Activated CD4-positive, CD25-positive, alpha-beta regulatory T cell treated with anti-CD3 and anti-CD28 coated beads, Interleukin-2, amount 50 U/mL, for 72 hours (primary cell): ENCODE results near the gene ACSS1.
A peak's percentile ranks its signal among the peaks of the same experiment; 100 is the strongest.
"Not testable (repeated sequence)": the region's sequence is repeated elsewhere in the genome, so short reads cannot be mapped to it uniquely, and the experiment has no call there.

Source experiments
- DNase-seq: peaks from one replicate; pipeline ENCODE4 v3.0.0; 2021

Gene ACSS1

GRCh38 chr20:25008388-25009217 lies 49.3 kb downstream of the ACSS1 start:
- DNase-seq = no peak

GRCh38 chr20:25007491-25008305 lies 50.2 kb downstream of the ACSS1 start:
- peak; percentile 23 for DNase-seq

DNA sequence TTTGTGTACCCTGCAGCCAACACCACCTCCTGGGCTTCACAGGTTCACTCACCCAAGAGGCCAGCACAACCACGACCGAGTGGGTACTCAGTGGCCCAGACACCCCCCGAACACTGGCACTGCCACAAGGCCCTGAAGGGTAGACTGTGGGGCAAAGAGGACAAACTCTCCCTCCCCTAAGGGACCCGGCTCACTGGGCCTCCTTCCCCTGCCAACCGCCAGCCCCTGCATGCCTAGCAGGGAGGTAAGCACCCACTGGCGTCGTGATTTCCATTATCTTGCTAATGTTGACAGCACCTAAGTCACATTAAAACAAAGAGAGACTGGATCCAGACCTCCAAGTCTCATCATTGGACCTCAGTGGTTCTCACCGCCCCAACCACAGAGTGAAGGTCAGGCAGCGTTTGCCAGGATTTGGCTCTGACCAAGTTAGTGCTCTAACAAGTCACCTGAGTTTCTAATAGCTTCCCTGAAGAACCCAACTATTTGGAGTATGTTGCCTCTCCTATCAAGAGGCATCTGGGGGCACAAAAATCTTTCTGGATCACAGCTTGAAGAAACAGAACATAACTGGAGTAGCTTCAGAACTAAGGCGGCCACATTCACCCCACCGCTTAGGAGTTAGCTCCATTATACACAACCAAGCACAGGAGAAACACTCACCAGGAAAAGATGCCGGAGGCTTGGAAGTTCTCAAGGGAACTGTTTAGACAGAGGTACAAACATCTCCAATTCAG lies 51.3 kb downstream of the ACSS1 start:
- peak; percentile 4 for DNase-seq

DNA sequence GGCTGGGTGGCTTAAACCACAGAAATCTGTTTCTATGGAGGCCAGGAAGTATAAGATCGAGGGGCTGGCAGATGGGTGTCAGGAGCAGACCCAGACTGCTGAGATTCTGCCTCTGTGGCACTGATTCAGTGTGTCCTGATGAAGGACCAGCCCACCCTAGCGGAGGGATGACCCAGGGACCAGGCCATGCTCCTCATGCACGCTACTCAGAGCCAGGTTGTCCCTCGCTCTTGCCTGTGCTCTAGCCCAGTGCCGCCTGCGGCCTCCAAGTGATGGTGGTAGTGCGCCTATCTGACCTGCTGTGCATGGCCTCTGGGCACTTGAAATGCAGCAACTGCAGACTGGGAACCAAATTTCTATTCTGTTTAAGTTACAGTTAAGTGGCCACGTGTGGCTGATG lies 52.3 kb downstream of the ACSS1 start:
- DNase-seq = no peak

DNA sequence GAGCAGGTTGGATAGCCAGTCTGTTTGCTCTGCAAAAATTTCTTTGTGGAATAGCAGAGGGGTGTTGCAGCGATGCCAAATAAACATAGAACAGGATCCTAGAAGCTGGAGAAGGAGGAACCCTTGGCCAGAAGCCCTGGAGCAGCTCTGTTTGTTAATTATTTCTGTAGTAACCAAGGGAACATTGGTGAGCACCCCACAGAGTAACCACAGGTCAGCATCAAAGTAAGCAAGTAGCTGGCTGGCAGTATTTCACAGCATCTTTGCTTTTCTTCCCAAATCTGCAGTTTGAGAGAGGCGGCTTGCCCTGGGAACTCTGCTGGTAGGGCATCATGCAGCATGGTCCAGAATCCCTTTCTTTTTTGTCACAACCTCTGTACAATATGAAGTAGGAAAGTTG lies 52.7 kb downstream of the ACSS1 start:
- DNase-seq = peak; percentile 4

GRCh38 chr20:25003002-25003401 lies 54.9 kb downstream of the ACSS1 start:
- DNase-seq = no peak

DNA sequence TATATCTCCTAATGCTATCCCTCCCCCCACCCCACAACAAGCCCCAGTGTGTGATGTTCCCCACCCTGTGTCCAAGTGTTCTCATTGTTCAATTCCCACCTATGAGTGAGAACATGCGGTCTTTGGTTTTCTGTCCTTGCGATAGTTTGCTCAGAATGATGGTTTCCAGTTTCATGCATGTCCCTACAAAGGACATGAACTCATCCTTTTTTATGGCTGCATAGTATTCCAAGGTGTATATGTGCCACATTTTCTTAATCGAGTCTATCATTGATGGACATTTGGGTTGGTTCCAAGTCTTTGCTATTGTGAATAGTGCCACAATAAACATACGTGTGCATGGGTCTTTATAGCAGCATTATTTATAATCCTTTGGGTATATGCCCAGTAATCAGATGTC lies 56.6 kb downstream of the ACSS1 start:
- DNase-seq = not testable (repeated sequence)

- no peak for DNase-seq
Observed at GRCh38 chr20:25000268-25000801, 57.6 kb downstream of the ACSS1 start.

GRCh38 chr20:24999568-24999967 lies 58.4 kb downstream of the ACSS1 start:
- no peak for DNase-seq

GRCh38 chr20:24998631-24999445 lies 59.1 kb downstream of the ACSS1 start:
- DNase-seq = peak; percentile 12

DNA sequence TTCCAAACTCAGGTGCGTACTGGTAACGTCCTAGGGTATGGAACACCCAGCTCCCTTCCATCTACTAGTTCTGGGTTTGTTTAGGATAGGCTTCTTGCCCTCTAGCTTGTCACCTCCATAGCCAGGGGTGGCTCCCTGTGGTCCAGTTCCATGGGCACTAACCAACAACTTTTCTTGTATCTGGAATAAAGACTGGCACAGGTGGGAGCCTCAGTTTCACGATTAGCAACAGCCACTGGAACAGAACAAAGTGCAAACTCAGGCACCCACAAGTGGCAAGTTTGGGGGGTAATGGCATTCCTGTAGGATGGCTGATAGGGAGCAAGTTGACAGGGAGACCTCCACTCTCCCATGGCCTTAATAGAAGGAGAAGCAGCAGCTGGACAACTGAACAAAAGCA lies 59.8 kb downstream of the ACSS1 start:
- peak; percentile 6 for DNase-seq

- peak; percentile 15 for DNase-seq
Observed at GRCh38 chr20:24996449-24997377, 61.2 kb downstream of the ACSS1 start.

DNA sequence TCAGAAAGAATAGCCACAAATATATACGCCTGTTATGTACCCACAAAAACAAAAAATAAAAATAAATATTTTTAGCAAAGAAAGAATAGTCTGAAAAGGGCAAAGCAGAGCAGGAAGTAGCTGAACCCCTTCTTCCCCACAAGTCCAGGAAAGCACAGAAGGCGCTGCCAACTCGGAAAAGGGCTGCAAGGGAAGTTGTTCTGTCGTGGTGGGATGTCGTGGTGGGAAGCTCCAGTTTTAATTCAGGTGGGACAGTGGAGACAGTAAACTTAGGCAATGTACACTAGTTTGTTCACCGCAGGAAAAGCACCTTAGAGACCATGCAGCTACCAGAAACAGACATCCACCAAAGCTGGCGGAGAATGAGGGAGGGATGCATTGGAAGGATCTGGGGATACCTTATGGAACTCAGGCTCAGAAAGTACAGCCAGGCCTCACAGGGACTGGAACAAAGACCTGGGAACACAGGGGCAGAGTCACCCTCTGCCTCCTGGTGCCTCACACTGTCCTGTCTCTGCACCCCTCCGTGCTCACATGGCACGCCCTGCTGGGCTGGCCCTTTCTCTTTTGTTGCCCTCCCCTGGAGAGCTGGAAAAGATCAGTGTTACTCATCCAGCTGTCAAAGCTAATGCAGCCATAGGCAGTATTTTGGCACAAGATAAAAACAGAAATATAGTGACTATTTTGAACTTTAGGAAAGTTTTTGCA lies 62.0 kb downstream of the ACSS1 start:
- DNase-seq = peak; percentile 13

DNA sequence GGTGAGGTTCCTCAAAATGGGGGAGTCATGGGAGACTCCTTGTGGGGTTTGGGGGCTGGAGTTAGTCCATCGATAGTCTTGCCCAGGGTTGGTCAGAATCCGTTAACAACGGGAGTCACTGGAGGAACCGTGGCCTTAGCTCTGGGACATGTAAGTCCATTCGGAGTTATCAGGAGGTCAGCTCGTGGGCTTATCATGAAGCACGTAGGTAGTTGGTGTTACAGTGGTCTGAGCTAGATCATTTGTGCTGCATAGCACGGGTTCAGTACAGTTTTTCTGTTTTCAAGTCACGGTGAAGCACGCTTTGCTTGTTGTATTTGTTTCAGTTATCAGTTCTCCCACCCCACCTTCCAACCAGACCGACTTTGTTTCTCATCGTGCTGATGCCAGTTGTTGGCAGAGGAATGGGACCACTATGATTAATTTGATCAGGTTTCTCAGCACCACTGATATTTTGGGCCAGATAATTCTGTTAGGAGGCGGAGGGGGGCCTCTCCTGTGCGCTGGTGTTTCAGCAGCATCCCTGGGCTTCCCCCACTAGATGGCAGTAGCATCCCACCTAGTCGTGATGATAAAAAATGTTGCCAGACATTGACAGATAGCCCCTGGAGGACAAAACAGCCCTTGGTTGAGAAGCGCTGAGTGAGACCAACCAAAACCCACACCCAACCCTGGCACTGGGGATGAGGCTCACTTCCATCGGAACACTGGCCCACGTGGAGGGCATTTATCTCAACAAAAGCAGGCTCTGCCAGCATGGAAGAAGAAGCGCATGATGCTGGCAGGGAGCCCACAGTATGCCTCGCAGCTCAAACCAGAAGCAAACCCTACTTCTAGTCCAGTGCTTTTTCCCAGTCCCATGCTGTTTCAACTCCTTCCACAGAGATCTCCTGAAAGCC lies 63.2 kb downstream of the ACSS1 start:
- peak; percentile 75 for DNase-seq

- DNase-seq = no peak
Observed at GRCh38 chr20:24994186-24994465, 63.8 kb downstream of the ACSS1 start.

DNA sequence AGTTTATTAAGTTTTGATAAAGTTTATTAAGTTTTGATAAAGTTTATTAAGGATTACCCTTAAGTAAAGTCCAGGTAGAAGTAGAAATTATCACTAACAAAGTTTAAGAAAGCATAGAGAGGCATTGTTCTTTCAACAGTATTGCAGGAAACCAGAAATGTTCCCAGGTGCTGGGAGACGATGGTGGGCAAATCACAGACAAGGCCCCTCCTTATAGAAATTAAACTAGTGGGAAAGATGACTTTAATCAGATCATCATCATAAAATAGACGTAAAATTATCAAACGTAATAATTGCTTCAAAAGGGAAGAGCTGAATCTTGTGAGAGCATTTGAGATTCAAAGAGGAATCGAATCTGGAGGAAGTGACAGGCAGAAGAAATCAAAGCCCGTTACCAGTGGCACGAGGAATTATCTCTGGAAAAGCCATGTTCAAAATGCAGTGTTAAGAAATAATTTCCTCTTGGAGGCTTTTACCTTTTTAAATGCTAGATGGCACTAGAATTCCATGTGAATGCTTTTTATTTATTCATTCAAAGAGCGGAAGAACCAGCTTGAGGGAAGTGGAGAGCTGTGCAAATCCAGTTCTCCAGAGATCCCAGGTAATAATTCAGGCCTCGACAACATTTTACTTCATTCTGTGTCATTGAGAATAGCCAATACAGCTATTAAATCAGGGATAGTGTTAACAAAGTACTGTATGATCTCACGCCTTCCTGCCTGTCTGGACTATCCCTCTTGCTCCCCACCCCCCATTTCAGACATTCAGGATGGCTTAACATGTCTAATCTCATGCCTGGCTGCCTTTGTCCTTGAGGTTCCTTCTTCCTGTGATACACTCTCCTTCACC lies 64.4 kb downstream of the ACSS1 start:
- no peak for DNase-seq

DNA sequence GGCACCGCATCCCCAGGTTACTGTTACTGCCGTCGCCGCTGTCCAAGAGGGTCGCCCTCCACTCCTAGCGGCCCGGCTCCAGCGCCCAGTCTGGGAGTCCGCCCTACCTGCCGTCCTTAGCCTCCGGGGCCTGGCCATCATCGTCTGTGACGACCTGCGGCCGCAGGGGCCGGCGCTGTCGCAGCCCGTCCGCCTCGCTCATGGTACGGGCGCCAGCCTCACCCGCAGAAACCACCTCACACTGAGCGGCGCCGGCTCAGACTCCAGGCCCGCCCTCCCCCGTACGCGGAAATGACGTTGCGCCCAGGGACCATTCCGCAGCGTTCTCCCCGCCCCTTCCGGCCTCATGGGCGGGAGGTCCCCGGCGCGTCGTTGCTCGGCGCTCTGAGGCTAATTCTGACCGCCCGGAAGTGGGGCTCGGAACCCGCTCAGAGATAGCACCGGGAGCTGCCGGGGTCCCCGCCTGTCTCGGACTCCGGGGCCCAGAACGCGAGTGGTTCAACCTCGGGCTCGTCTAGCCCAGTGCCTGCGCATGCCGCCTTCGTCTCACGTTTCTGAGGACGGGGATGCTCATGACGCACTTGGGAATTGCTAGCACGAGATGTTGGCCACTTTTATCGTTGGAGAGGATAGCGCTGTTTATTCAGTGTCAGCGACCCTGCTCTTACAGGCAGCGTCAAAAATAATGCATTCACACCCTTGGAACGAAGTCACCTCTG lies 65.3 kb downstream of the ACSS1 start, which contains the start of gene APMAP:
Gene APMAP (minus strand): TSS at position 265 of the 719 bp plus-strand sequence. CDS start 63 bp downstream, at position 202.
- peak; percentile 97 for DNase-seq
